NB4 (cell line): Measurements from ENCODE around the gene ETV6.

Experiments used
- DNase-seq: peaks from one replicate; pipeline ENCODE4 v3.0.0; 2010; ENCODE audit warnings: low read depth
- H3K4me3 ChIP-seq: one replicate; pipeline ENCODE4 v1.5.1; 2011; ENCODE audit warnings: mild to moderate bottlenecking, low read depth, low read length, moderate library complexity
- CTCF ChIP-seq: IDR thresholded peaks from one replicate; pipeline ENCODE4 v1.5.1; 2012; ENCODE audit warnings: low read depth, low read length
- MYC ChIP-seq: IDR thresholded peaks from 2 replicates; pipeline ENCODE4 v1.6.1; 2011; ENCODE audit warnings: low read depth, low read length
- POLR2A ChIP-seq: IDR thresholded peaks from 2 replicates; pipeline ENCODE4 v1.6.1; 2011; ENCODE audit warnings: mild to moderate bottlenecking; ENCODE audit not compliant: insufficient read length; ENCODE audit errors: extremely low read depth
- TF ChIP-seq, protein P1 (sequence below): IDR thresholded peaks from 2 replicates; pipeline ENCODE4 v1.6.1; 2011; ENCODE audit warnings: low read depth, low read length

ETV6 gene

DNA sequence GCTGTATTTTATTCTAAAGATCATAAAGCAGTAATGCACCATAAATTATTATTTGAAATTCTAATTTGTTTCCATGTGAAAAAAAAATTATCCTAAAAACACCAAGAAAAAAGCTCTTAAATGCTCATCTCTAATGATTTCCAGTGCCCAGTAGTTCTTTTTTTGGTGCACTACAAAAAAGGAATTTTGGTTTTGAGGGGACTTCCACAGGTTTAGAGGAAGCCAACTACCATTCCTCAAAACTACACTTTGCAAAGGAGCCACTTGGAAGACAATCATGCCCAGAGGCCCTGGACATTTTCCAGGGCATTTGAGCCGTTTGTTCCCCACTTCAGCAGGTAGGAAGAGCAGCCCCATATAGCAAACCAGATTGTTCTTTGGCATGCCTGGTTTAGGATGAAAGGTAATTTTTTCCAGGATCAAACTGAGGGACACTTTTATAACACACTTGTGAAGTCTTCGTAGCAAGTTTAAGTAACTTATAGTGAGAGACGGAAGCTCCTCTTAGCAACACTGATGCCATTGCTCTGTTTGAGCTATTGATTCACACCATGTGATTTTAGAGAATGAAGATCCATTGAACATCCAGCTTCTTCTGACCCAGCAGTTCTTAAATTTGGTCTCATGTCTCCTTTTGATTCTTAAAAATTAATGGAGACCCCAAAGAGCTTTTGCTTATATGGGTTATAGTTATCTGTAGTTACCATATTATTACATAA lies 187.9 kb downstream of the ETV6 start:
- TF ChIP-seq MYC = no peak
- TF ChIP-seq, protein P1, sequence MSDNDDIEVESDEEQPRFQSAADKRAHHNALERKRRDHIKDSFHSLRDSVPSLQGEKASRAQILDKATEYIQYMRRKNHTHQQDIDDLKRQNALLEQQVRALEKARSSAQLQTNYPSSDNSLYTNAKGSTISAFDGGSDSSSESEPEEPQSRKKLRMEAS = no peak
- TF ChIP-seq CTCF = no peak
- no peak for TF ChIP-seq POLR2A
- no peak for DNase-seq
- H3K4me3 ChIP-seq = no peak overlapping the region

- no peak overlapping the region for H3K4me3 ChIP-seq
- TF ChIP-seq MYC (no peak), CTCF (no peak), POLR2A (no peak)
- TF ChIP-seq, protein P1 = no peak
- no peak for DNase-seq
Observed at GRCh38 chr12:11838403-11838802, 188.9 kb downstream of the ETV6 start.

DNA sequence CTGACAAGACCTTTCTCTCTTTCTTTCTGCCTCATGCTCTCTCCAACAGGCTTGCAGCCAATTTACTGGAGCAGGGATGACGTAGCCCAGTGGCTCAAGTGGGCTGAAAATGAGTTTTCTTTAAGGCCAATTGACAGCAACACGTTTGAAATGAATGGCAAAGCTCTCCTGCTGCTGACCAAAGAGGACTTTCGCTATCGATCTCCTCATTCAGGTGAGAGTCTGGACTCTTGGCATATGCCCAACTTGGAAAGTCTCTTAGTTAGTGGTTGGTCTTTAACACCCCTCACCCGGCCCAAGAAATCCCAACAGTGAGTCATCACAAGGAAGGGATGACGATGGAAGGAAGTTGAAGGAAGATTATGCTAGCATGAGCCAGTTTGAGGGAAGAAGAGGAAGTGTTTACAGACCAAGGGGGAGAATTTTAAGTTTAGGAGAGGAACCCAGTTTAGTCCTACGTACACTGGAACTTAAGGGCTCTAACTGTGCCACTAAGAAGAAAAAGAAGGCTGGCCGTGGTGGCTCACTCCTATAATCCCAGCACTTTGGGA lies 189.7 kb downstream of the ETV6 start:
- TF ChIP-seq, protein P1 = no peak
- no peak for TF ChIP-seq MYC
- no peak for TF ChIP-seq CTCF
- no peak for TF ChIP-seq POLR2A
- H3K4me3 ChIP-seq = no peak overlapping the region
- DNase-seq = peak; percentile 47

DNA sequence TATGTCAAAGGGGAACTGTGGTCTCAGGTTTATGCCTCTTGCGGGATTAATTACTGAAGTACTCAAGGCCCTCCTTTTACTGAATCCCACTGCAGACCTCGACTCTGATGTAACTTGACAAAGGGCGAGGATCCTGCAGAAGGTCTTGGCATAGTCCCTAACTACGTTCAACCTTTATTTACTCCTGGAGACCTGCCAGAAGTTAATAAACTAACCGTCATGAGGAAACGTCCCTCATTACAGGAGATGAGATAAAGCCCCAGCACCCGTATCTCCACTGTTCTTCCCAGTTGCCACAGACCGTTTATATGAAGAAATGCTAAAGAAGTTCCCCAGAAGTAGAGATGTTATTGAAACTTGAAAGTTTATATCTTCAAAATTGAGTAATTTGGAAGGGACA lies 190.9 kb downstream of the ETV6 start:
- TF ChIP-seq CTCF = no peak
- no peak for TF ChIP-seq MYC
- TF ChIP-seq POLR2A = no peak
- TF ChIP-seq, protein P1 = no peak
- DNase-seq = no peak
- H3K4me3 ChIP-seq = no peak overlapping the region

DNA sequence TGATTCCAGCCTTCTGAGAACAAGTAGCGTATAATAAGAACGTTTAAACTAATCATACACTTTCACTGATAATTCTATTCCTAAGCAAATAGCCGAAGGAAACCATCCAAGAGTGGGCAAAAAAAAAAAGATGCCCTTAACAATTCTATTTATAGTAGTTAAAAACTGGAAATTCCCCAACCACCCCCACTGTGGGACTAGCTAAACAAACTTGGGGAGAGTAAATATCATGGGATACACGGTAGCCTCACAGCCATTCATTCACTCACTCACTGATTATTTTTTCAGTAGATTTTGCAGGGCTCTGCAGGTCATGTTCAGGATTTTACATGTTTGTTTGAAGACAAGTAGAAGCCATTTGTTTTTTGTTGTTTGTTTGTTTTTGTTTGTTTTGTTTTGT lies 197.0 kb downstream of the ETV6 start:
- no peak overlapping the region for H3K4me3 ChIP-seq

More for the DNA sequence above, 197.0 kb downstream of the ETV6 start:
- TF ChIP-seq POLR2A = no peak
- no peak for TF ChIP-seq CTCF
- TF ChIP-seq, protein P1 = no peak
- TF ChIP-seq MYC = no peak
- no peak for DNase-seq
